H7 (cell line): Measurements from ENCODE around the gene PQBP1. TPM values are rescaled to one million over a fixed set of nuclear protein-coding genes. Genes with fewer than 3 reads are reported as not detected.
A peak's percentile ranks its signal among the peaks of the same experiment; 100 is the strongest.
"Not testable (repeated sequence)": the region's sequence is repeated elsewhere in the genome, so short reads cannot be mapped to it uniquely, and the experiment has no call there.

Source experiments
- DNase-seq: peaks from one replicate; pipeline ENCODE4 v3.0.0; 2012
- H3K27me3 ChIP-seq: 2 replicates; pipeline ENCODE4 v1.6.0; 2011; ENCODE audit warnings: mild to moderate bottlenecking, low read length; ENCODE audit not compliant: control insufficient read depth, insufficient read depth
- H3K36me3 ChIP-seq: replicated peaks from 2 replicates; pipeline ENCODE4 v1.5.1; 2011; ENCODE audit warnings: low read length; ENCODE audit not compliant: control insufficient read depth, insufficient read depth
- H3K4me3 ChIP-seq: 2 replicates; pipeline ENCODE4 v1.5.1; 2011; ENCODE audit warnings: low read depth, mild to moderate bottlenecking, control low read depth, low read length, moderate library complexity; ENCODE audit not compliant: insufficient read depth
- total RNA-seq: library from RNA; depleted of rRNA; stranded (reverse); fragments of >200 nt; shearing (Covaris generic); gene quantifications from 2 replicates; pipeline ENCODE4 v1.2.3, GENCODE V29; 2014; rRNA removed

Gene PQBP1
- 30.2 and 39.8 TPM in 2 replicates for total RNA-seq

- H3K36me3 ChIP-seq, result peaks cover 5% of the 10 kb centered on the region
- H3K27me3 ChIP-seq, result no peaks in the 10 kb centered on the region
- DNase-seq, result peak; percentile 97
Observed at GRCh38 chrX:48897625-48898306, at the start of gene PQBP1, which contains the start of gene TIMM17B. TSS of gene PQBP1 (plus strand) at chrX:48897930. CDS start at chrX:48898510, 580 bp downstream. TSS of gene TIMM17B (minus strand) at chrX:48897768. CDS start at chrX:48897749, 19 bp downstream.

GRCh38 chrX:48848847-48849246 lies 48.9 kb upstream of the PQBP1 start:
- H3K36me3 ChIP-seq, result no peaks in the 10 kb centered on the region
- DNase-seq, result no peak
- H3K27me3 ChIP-seq, result no peaks in the 10 kb centered on the region
- no peak overlapping the region for H3K4me3 ChIP-seq

More at GRCh38 chrX:48897625-48898306, at the start of gene PQBP1, which contains the start of gene TIMM17B:
- peak within 1 kb of the TSS; percentile 87 for H3K4me3 ChIP-seq

- Histone ChIP-seq H3K4me3 (no peak overlapping the region), H3K27me3 (no peaks in the 10 kb centered on the region), H3K36me3 (no peaks in the 10 kb centered on the region)
- no peak for DNase-seq
Observed at GRCh38 chrX:48852857-48853256, 44.9 kb upstream of the PQBP1 start.

GRCh38 chrX:48853494-48853893 lies 44.2 kb upstream of the PQBP1 start:
- H3K27me3 ChIP-seq, DNase-seq, H3K4me3 ChIP-seq, H3K36me3 ChIP-seq: not testable (repeated sequence)

- H3K36me3 ChIP-seq, H3K4me3 ChIP-seq, H3K27me3 ChIP-seq, DNase-seq: not testable (repeated sequence)
Observed at GRCh38 chrX:48854121-48854804, 43.5 kb upstream of the PQBP1 start.

GRCh38 chrX:48854898-48855297 lies 42.8 kb upstream of the PQBP1 start:
- Histone ChIP-seq H3K36me3 (no peaks in the 10 kb centered on the region), H3K4me3 (no peak overlapping the region), H3K27me3 (no peaks in the 10 kb centered on the region)
- DNase-seq, result no peak

GRCh38 chrX:48864210-48864609 lies 33.5 kb upstream of the PQBP1 start:
- H3K27me3 ChIP-seq, result no peaks in the 10 kb centered on the region
- no peaks in the 10 kb centered on the region for H3K36me3 ChIP-seq
- DNase-seq, result no peak
- no peak overlapping the region for H3K4me3 ChIP-seq

- H3K27me3 ChIP-seq, DNase-seq, H3K4me3 ChIP-seq, H3K36me3 ChIP-seq: not testable (repeated sequence)
Observed at GRCh38 chrX:48872017-48872416, 25.7 kb upstream of the PQBP1 start.

- DNase-seq, H3K4me3 ChIP-seq, H3K36me3 ChIP-seq, H3K27me3 ChIP-seq: not testable (repeated sequence)
Observed at GRCh38 chrX:48876944-48877343, 20.8 kb upstream of the PQBP1 start.

- H3K4me3 ChIP-seq, result no peak overlapping the region
- H3K27me3 ChIP-seq, result no peaks in the 10 kb centered on the region
- H3K36me3 ChIP-seq, result no peaks in the 10 kb centered on the region
- peak; percentile 23 for DNase-seq
Observed at GRCh38 chrX:48883729-48884128, 14.0 kb upstream of the PQBP1 start.

- H3K36me3 ChIP-seq, DNase-seq, H3K27me3 ChIP-seq, H3K4me3 ChIP-seq: not testable (repeated sequence)
Observed at GRCh38 chrX:48886586-48886985, 11.1 kb upstream of the PQBP1 start.

- Histone ChIP-seq H3K4me3 (peak overlapping the region; percentile 50), H3K36me3 (peaks cover 1% of the 10 kb centered on the region), H3K27me3 (no peaks in the 10 kb centered on the region)
- DNase-seq, result peak; percentile 70
Observed at GRCh38 chrX:48890296-48890925, 7.3 kb upstream of the PQBP1 start.

GRCh38 chrX:48890934-48891401 lies 6.8 kb upstream of the PQBP1 start:
- Histone ChIP-seq H3K36me3 (peaks cover 1% of the 10 kb centered on the region), H3K27me3 (no peaks in the 10 kb centered on the region), H3K4me3 (peak overlapping the region; percentile 50)
- peak; percentile 89 for DNase-seq

GRCh38 chrX:48891402-48892288 lies 6.1 kb upstream of the PQBP1 start:
- Histone ChIP-seq H3K36me3 (peaks cover 1% of the 10 kb centered on the region), H3K4me3 (peak overlapping the region; percentile 50), H3K27me3 (no peaks in the 10 kb centered on the region)
- peak; percentile 95 for DNase-seq
